Mucosa of stomach (tissue), 1 donor: ENCODE measurements around the gene LY86.

Experiments used
- H3K27me3 ChIP-seq: one replicate; pipeline ENCODE4 v1.7.0; 2013; ENCODE audit warnings: mild to moderate bottlenecking, low read length; ENCODE audit not compliant: control insufficient read depth, insufficient read depth
- H3K36me3 ChIP-seq: one replicate; pipeline ENCODE4 v1.7.0; 2013; ENCODE audit warnings: low read length; ENCODE audit not compliant: control insufficient read depth, insufficient read depth
- H3K4me1 ChIP-seq: one replicate; pipeline ENCODE4 v1.7.0; 2013; ENCODE audit warnings: mild to moderate bottlenecking, low read length; ENCODE audit not compliant: control insufficient read depth, insufficient read depth
- H3K4me3 ChIP-seq: one replicate; pipeline ENCODE4 v1.7.0; 2013; ENCODE audit warnings: low read length
- H3K9ac ChIP-seq: one replicate; pipeline ENCODE4 v1.7.0; 2013; ENCODE audit warnings: mild to moderate bottlenecking, low read length, moderate library complexity
- H3K9me3 ChIP-seq: one replicate; pipeline ENCODE4 v1.7.0; 2013; ENCODE audit warnings: mild to moderate bottlenecking, low read length, moderate library complexity; ENCODE audit not compliant: control insufficient read depth
- donor health status: Pancreatic carcinoma.

Gene LY86

DNA sequence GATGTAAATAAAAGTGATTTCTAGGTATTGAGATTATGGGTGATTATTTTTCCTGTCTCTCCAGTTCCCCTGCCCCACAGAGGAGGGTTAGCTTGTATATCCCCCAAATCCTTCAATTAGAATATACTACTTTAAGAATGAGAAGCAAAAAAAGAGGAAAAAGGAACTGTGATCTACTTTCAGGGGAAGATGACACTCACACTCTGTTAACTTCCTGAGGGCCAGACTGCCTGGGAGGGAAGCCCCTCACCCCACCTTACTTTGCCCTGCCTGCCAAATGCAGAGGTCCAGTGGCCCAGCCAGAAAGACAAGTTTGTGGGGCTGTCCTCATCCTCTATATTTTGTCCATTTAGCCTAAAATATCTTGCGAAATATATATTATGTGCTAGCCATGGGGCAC is 9.2 kb upstream of the LY86 start:
- Histone ChIP-seq H3K4me1 (no peaks in the 10 kb centered on the region), H3K9me3 (no peaks in the 10 kb centered on the region), H3K36me3 (no peaks in the 10 kb centered on the region), H3K9ac (no peak overlapping the region), H3K4me3 (no peak overlapping the region), H3K27me3 (peaks cover 3% of the 10 kb centered on the region)

DNA sequence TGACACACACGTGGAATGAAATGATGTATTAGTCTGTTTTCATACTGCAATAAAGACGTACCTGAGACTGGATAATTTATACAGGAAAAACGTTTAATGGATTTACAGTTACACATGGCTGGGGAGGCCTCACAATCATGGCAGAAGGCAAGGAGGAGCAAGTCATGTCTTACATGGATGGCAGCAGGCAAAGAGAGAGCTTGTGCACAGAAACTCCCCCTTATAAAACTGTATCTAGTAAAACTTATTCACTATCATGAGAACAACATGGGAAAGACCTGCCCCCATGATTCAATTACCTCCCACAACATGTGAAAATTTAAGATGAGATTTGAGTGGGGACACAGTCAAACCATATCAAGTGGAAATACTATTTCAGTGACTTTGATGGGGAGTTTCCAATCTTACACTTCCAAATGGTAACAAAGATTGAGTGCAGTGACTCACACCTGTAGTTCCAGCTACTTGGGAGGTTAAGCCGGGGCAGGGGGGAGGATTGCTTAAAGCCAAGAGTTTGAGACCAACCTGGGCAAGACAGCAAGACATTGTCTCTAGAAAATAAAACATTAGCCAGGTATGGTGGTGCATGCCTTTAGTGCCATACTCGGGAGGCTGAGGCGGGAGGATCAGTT is 8.2 kb upstream of the LY86 start:
- Histone ChIP-seq H3K27me3 (peaks cover 3% of the 10 kb centered on the region), H3K4me3 (no peak overlapping the region), H3K36me3 (no peaks in the 10 kb centered on the region), H3K4me1 (no peaks in the 10 kb centered on the region), H3K9me3 (no peaks in the 10 kb centered on the region), H3K9ac (no peak overlapping the region)

DNA sequence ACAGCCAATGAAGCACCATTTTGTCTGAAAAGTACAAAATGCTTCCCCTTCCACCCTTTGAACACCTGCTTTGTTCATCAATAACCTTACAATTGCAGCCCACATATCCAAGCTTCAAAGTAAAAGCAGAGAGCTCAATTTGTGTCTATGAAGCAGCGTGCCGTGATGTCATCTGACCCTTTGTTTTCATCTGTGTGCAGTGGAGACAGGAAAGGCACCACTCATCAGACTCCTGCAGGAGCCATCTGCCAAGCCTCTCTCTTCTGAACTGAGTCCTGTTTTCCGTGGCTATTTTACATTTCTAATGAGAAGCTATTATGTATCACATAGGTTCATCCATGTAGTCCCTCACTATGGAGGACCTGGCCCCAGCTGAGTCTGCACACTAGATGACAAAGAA is 7.5 kb upstream of the LY86 start:
- Histone ChIP-seq H3K9me3 (no peaks in the 10 kb centered on the region), H3K4me1 (no peaks in the 10 kb centered on the region), H3K4me3 (no peak overlapping the region), H3K36me3 (no peaks in the 10 kb centered on the region), H3K27me3 (peaks cover 3% of the 10 kb centered on the region), H3K9ac (no peak overlapping the region)

- Histone ChIP-seq H3K27me3 (peaks cover 3% of the 10 kb centered on the region), H3K36me3 (no peaks in the 10 kb centered on the region), H3K4me1 (no peaks in the 10 kb centered on the region), H3K9me3 (no peaks in the 10 kb centered on the region), H3K9ac (no peak overlapping the region), H3K4me3 (no peak overlapping the region)
Observed at GRCh38 chr6:6582131-6582530, 6.4 kb upstream of the LY86 start.

DNA sequence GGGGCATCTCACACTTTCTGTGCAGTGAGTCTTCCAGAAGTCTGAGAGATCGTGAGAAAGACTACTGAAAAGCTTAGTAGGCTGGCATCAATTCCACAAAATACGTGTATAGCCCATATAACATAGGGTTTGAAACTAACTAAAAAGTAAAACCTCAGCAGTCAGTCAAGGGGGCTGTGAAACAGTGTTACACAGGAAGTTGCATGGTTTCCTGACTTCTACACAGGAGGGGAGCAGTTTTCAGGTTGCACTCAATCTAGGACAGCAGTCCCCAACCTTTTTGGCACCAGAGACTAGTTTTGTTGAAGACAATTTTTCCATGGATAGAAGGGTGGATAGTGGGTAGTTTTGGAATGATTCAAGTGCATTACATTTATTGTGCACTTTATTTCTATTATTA is 4.7 kb upstream of the LY86 start:
- no peaks in the 10 kb centered on the region for H3K9me3 ChIP-seq
- no peaks in the 10 kb centered on the region for H3K4me1 ChIP-seq
- H3K9ac ChIP-seq, result no peak overlapping the region
- H3K36me3 ChIP-seq, result no peaks in the 10 kb centered on the region
- peaks cover 7% of the 10 kb centered on the region for H3K27me3 ChIP-seq
- H3K4me3 ChIP-seq, result no peak overlapping the region

DNA sequence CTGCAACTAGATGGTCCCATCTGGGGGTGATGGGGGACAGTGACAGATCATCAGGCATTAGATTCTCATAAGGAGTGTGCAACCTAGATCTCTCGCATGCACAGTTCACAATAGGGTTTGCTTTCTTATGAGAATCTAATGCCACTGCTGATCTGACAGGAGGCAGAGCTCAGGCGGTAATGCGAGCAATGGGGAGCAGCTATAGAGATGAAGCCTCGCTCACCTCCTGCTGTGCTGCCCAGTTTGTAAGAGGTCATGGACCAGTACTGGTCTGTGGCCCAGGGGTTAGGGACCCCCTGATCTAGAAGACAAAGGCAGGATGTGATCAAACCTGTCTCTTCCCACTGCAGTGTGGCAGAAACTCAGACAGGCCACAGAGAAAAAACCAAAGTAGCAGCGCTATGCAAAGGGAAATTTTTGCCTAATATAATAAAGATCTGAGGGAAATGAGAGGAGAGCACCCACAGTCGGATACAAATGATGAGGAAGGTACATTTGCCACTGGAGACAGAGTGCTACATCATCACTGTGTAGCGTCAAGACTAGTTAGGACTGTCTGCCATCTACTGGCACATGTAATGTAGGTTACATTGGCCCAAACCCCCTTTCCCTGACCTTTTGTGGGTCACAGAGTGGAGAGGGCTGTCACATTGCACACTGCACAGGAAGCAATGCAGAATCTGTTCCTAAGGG is 4.1 kb upstream of the LY86 start:
- Histone ChIP-seq H3K4me1 (no peaks in the 10 kb centered on the region), H3K9me3 (no peaks in the 10 kb centered on the region), H3K9ac (no peak overlapping the region), H3K36me3 (no peaks in the 10 kb centered on the region), H3K4me3 (no peak overlapping the region), H3K27me3 (peaks cover 7% of the 10 kb centered on the region)

GRCh38 chr6:6585003-6585311 is 3.6 kb upstream of the LY86 start:
- H3K9ac ChIP-seq, result no peak overlapping the region
- no peaks in the 10 kb centered on the region for H3K4me1 ChIP-seq
- H3K9me3 ChIP-seq, result no peaks in the 10 kb centered on the region
- no peak overlapping the region for H3K4me3 ChIP-seq
- no peaks in the 10 kb centered on the region for H3K36me3 ChIP-seq
- peaks cover 7% of the 10 kb centered on the region for H3K27me3 ChIP-seq

DNA sequence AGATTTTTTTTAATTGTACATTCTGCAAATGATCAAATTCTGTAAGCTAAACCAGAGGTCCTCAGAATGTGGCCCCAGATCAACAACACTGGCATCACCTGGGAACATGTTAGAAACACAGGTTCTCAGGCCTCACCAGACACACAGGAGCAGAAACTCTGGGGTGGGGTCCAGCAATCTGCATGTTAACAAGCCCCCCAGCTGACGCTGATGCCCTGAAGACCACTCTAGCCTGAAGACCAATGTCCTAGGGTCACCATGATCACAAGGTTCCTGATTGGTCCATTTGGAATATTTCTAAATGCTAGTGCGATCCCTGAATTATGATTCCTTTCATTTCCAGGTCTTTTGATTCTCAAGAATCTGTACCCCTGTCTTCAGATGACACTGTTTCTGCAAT is 2.4 kb upstream of the LY86 start:
- no peaks in the 10 kb centered on the region for H3K36me3 ChIP-seq
- H3K9ac ChIP-seq, result no peak overlapping the region
- H3K4me3 ChIP-seq, result no peak overlapping the region
- H3K27me3 ChIP-seq, result peaks cover 7% of the 10 kb centered on the region
- H3K4me1 ChIP-seq, result no peaks in the 10 kb centered on the region
- no peaks in the 10 kb centered on the region for H3K9me3 ChIP-seq

GRCh38 chr6:6586671-6587526 is 1.6 kb upstream of the LY86 start:
- Histone ChIP-seq H3K9ac (no peak overlapping the region), H3K4me1 (no peaks in the 10 kb centered on the region), H3K27me3 (peaks cover 7% of the 10 kb centered on the region), H3K36me3 (no peaks in the 10 kb centered on the region), H3K4me3 (no peak overlapping the region), H3K9me3 (no peaks in the 10 kb centered on the region)

DNA sequence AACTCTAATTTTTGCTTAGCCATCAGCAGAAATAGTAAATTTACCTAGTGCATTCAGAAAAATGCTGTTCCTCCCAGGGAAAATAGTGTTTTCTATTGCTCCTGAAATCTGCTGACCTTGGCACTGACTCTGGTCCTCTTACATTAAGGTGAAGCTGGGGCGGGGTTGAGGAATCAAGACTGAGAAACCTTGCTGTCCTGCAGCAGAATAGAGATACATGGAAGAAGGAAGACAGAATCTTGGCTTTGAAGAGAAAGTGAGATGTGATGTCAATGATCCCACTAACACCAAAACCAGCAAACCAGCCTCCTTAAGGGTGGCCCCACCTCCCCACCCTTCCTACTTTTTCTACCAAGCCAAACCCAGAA is 840 bp upstream of the LY86 start:
- H3K27me3 ChIP-seq, result peaks cover 7% of the 10 kb centered on the region
- H3K36me3 ChIP-seq, result no peaks in the 10 kb centered on the region
- H3K9ac ChIP-seq, result no peak overlapping the region
- H3K4me1 ChIP-seq, result no peaks in the 10 kb centered on the region
- no peaks in the 10 kb centered on the region for H3K9me3 ChIP-seq
- no peak overlapping the region for H3K4me3 ChIP-seq

- H3K27me3 ChIP-seq, result peaks cover 4% of the 10 kb centered on the region
- no peaks in the 10 kb centered on the region for H3K4me1 ChIP-seq
- no peaks in the 10 kb centered on the region for H3K9me3 ChIP-seq
- no peak overlapping the region for H3K4me3 ChIP-seq
- no peak overlapping the region for H3K9ac ChIP-seq
- no peaks in the 10 kb centered on the region for H3K36me3 ChIP-seq
Observed at GRCh38 chr6:6588924-6589709, 597 bp downstream of the LY86 start.

GRCh38 chr6:6590530-6590929 is 2.0 kb downstream of the LY86 start:
- H3K4me1 ChIP-seq, result no peaks in the 10 kb centered on the region
- no peaks in the 10 kb centered on the region for H3K36me3 ChIP-seq
- H3K9ac ChIP-seq, result no peak overlapping the region

More at GRCh38 chr6:6590530-6590929, 2.0 kb downstream of the LY86 start:
- H3K9me3 ChIP-seq, result no peaks in the 10 kb centered on the region
- H3K27me3 ChIP-seq, result peaks cover 4% of the 10 kb centered on the region
- no peak overlapping the region for H3K4me3 ChIP-seq
